Stimulated activated CD8-positive, alpha-beta memory T cell treated with anti-CD3 and anti-CD28 coated beads, Interleukin-12 subunit alpha, Interleukin-12 subunit beta, amount 100 ng/mL, for 4 hours (primary cell): Measurements from ENCODE around the gene SLC4A2.
A peak's percentile ranks its signal among the peaks of the same experiment; 100 is the strongest.

Experiments used
- DNase-seq: peaks from one replicate; pipeline ENCODE4 v3.0.0-alpha.2; 2020; ENCODE audit warnings: low read depth

The SLC4A2 gene

DNA sequence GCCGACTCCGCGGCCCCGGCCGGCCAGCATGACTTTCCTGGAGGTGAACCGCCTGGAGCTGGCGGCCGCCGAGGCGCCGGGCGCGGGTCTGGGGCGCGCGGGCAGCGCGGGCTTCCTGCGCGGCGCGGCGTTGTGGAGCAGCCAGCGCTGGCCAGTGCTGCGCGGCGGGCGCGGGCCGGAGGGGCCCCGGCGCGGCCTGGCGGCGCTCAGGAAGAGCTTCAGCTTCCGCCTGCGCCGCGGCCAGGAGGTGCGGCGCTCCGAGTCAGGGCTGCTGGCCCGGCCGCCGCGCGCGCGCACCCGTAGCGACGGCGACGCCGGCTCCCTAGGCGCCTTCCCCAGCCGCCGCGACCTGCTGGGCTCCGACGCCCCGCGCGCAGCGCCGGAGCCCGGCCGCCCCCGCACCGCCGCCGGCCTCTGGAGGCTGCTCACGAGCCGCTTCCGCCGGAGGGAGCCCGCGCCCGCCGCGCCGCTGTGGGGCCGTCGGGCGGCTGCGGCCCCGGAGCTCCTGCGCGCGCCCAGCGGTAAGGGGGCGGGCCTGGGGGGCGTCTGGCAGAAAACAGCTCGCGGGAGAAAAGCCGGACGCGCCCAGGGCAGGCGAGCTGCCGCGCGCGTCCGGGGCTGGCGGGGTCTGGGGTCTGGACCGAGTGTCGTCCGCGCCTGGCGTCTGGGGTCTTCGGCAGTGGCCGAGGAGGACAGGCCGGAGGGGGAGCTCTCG lies 55.9 kb downstream of the SLC4A2 start:
- DNase-seq, result no peak

DNA sequence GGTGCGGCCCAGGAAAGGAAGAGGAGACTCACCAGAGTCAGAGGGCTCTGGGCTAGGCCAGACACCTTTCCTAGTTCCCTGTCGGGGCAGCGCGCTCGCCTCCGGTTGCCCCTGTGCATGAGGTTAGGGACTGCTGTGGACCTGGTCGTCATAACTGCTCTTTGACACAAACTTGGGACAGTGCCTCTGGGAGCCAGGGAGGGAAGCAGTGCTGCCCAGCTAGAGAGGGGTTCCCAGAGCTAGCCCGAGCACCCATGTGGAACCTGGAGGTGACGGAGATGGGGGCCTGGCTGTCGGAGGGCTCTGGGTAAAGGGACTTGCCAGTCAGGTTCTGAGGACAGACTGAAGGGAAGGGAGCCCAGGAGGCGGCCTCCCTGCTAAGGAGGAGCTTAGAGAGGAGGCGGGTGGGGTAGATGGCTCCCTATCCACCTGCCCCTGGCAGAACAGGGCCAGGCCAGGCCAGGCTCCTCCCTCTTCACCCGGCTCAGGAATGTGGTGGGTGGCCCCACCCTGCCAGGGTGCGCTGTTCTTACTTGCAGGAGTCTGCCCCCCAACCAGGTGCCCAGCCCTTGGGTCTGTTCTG lies 56.5 kb downstream of the SLC4A2 start:
- no peak for DNase-seq

DNA sequence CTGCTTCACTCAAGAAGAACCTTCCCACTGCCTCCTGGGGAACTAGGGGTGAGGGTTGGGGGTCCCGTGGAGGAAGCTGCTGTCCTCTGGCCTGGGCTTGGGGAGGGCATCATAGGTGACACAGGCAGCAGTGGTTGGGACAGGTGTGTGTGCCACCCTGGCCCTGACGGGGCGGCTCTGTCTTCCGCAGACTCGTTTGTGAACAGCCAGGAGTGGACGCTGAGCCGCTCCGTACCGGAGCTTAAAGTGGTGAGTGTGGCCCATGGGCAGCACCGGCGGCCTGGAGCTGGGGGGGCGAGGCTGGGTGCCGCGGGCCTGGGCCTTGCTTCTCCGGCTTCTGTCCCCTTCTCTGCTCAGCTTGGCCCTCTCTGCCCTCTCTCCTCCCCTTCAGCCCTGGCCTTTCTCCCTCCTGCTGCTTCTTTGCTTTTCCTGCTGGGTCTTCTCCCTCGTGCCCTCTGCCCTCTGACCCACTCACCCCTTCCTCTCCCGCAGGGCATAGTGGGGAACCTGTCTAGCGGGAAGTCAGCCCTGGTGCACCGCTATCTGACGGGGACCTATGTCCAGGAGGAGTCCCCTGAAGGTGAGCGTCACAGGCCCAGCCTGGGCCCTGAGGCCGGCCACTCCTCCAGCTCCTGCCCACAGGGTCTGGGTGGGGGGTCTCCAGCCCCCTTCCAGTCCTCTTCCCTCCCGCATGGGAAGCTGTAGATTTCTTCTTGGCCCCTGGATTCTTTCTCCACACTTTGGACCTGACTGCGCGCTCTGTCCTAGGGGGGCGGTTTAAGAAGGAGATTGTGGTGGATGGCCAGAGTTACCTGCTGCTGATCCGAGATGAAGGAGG lies 57.4 kb downstream of the SLC4A2 start:
- no peak for DNase-seq

DNA sequence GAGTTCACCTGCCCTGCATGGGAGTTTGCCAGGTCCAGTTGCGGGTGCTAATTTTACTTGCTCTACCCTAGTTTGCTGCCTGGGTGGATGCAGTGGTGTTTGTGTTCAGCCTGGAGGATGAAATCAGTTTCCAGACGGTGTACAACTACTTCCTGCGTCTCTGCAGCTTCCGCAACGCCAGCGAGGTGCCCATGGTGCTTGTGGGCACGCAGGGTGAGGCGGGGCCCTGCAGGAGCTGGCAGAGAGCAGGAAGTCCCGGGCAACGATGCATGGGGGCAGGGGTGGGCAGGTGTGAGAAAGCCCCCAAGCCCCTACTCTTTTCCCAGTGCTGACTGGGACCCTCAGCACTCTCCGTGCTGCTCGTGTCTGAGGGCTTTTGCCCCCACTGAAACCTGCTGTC lies 58.2 kb downstream of the SLC4A2 start:
- no peak for DNase-seq

DNA sequence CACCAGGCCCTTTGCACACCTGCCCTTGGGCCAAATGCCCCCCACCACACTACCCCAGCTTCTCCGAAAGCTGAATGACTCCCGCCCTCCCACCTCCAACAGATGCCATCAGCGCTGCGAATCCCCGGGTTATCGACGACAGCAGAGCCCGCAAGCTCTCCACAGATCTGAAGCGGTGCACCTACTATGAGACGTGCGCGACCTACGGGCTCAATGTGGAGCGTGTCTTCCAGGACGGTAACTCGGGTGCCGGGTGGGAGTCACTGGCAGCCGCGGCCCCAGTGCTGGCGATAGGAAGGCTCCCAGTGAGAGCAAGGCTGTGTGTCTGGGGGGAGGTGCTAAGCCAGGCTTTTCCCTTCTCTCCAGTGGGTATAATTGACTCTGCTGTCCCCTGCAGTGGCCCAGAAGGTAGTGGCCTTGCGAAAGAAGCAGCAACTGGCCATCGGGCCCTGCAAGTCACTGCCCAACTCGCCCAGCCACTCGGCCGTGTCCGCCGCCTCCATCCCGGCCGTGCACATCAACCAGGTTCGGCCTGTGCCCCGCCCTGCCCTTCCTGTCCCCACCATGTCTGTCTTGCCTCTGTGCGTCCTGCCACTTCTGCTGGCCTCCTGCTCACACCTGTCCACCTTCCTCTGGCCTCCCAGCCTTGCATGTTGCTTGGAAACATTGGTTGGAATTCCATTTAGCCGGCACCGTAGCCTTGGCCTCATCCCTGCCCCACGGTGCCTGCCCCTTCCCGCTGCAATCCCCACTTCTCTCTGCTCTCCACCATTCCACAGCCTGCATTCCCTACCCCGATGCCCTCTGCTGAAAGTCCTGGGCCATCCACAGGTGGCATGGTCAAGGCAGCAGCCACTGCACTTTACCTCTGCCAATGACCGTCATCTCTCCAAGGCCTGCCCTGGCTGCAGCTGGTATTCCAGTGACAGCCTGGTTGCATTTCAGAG lies 59.0 kb downstream of the SLC4A2 start:
- DNase-seq, result no peak

DNA sequence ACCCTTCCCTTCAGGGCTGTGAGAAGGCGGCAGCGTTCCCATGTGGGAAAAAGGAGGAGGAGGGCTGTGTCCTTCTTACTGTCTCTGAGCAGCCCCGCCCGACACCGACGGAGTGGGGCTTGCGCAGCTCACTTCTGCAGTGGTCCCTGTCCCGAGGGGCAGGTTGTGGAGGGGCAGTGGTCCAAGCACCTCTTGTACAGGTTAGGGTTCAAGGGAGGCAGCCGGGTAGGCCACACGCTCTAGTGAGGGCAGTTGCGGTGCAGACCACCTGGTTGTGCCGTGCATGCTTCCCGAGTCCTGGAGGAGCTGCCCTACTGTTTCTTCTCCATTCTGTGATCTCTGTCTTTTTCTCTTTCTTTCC lies 59.6 kb downstream of the SLC4A2 start:
- no peak for DNase-seq

DNA sequence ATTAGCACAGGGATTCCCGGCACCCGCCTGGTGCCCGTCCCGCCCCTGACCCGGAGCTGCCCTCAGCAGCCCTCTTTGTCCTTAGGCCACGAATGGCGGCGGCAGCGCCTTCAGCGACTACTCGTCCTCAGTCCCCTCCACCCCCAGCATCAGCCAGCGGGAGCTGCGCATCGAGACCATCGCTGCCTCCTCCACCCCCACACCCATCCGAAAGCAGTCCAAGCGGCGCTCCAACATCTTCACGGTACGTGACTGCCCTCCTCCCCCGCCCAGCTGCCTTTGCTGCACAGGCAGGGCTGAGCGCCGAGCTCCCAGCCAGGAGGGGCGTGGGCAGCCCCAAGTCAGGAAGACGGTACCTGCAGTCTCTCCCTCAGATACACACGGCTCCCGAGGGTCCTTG lies 60.5 kb downstream of the SLC4A2 start:
- DNase-seq, result no peak

DNA sequence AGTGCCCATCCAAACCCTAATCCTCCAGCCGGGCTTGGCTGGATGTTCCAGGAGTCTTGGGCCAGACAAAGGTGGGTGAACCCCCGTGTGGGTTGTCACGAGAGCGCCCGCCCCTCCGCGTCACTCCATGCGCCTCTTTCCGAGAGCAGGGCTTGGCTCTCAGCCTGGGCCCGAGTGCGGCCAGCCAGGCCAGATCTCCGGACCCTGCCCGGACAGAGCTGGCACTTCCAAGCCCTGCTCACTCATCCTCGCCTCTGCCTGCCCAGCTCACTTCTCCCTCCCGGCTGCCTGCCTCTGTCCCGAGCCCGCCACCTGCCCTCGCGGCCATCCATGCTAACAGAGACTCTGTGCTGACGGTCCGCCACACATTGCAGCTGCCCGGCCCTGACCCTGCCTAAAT lies 61.5 kb downstream of the SLC4A2 start:
- no peak for DNase-seq

DNA sequence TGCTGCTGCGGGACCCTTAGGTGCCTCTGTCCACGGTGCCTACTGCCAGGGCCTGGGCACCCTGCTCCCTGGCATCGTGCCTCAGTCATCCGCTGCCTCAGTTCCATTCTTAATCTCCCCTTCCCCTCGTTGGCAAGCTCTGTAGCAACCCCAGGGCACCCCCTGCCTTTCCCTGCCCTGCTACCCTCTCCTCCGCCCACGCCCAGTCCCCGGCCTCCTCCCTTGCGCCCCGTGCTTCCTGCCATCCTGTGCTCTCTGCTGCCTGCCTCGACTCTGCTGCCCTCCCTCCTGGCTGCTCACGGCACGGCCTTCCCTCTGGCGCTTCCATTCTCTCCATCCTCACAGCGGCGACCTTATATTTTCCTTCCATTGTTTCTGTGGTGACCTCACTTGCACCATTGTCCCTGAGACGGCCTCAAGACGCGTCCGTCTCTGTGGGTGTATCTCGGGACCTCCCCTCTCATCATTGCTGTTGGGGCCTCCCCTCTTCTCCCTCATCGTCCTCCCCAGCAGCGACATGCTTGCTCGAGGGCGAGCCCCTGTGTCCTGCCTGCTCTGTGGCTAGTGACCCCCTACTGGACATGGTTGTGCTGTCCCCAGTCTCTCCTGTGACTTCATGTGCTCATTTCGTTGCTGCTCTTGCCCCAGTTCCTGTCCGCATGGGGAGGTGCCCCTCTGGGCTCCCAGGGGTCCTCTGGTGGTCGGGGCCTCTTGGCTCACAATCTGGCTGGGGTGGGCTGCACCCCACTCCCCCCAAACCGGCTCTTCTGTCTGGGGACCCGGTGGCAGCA lies 62.2 kb downstream of the SLC4A2 start:
- DNase-seq, result no peak

DNA sequence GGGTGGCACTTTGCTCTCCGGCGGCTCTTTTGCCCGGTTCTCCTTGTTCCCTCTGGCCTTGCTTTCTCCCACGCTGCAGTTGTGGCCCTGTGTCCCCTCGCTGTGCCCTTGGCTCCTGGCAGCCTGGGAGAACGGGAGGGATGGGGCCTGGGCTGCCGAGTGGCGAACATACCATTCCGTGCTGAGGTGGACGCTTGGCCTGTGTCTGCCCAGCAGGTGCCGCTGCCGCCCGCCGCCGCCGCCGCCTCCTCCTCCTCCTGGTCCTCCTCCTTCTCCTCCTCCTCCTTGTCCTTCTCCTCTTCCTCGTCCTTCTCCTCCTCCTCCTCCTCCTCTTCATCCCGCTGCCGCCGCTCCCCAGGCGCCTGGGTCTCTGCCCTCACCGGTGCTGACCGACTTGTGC lies 62.9 kb downstream of the SLC4A2 start:
- DNase-seq, result no peak

DNA sequence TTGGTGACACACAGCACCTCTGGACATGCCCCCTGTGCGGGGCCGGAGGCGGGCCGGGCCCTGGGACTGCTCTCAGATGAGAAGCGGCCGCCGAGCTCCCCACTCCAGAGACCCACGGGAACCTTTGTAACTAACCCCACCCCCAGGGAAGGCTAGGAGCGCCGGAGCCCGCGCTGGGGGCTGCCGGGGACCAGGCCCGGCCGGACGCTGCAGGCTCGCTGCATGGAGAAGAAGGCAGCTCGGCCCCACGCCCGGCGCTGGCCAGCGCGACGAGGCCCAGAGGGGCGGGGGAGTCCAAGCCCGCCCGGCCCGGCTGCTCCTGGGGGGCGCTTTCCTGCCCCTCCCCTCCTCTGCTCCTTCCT lies 63.4 kb downstream of the SLC4A2 start:
- DNase-seq, result no peak

DNA sequence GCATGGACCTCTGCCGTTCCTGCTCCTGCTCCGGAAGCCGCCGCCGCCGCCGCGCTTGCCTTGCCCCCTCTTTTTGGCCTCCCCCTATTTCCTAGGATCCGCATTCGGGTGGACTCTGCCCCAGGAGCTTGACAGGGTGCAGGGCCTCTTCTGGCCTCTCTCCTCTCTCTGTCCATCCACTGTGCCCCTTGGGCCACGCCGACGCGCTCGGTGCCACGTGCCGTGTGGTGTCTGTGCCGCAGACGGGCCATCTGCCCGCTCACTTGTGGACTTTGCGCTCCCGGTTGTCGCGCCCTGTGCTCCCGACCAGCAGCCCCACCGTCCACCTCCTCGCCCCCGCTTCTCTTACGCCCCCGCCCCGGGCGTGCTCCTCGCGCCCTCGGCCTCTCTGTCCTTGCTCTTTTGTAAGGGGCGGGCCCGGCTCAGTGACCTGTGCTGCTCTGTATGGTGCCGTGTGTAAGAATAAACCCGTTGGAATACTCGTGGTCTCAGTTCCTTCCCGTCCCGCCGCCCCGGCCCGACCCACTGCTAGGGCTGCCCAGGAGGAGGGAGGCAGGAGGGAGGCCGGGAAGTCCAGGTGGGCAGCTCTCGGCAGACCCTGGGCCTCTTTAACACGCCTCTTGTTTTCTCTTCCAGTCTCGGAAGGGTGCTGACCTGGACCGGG lies 63.9 kb downstream of the SLC4A2 start:
- DNase-seq, result no peak

DNA sequence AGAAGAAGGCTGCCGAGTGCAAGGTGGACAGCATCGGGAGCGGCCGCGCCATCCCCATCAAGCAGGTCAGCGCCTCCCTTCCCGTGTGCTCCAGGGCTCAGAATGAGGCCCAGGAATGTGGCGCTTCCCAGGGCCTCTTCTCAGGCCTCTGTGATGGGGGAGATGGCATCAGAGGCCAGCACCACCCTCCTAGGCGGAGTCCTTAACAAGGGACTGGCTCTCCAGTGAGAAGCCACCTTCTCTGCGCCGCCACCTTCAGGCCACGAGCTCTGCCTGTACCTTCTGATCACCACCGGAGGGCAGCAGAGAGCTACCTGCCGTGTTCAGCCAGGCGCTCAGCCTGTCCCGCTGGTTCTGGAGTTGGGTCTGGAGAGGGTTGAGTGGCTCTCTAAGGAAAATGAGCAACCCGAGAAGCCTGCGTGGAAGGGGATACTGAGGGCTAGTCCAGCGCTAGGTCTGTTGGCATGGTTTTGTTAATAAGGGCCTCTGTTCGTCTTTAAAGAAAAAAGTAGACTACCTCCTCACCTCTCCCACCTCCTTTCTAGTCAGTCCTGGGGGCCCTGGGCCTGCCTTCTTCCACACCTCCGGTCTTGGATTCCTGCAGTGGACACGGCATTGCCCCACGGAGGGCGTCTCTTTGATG lies 64.6 kb downstream of the SLC4A2 start:
- DNase-seq, result peak; percentile 57

DNA sequence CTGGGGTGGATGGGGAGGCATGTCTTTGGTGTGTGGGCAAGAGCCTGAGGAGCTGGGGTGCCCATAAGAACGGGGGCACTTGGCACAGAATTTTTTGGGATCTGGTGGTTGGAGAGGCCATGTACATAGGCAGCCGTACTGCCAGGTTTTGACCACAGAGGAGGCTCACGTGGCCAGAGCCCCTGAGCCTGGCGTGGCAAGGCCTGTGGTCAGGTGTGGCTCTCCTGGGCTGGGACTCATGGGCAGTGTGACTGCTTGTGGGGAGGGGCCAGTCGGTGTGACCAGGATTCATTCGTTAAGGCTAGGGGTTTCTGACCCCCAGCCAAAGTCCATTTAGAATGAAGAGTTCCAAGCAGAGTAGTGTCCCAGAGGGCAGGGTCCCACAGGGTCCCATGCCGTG lies 65.1 kb downstream of the SLC4A2 start:
- DNase-seq, result no peak

DNA sequence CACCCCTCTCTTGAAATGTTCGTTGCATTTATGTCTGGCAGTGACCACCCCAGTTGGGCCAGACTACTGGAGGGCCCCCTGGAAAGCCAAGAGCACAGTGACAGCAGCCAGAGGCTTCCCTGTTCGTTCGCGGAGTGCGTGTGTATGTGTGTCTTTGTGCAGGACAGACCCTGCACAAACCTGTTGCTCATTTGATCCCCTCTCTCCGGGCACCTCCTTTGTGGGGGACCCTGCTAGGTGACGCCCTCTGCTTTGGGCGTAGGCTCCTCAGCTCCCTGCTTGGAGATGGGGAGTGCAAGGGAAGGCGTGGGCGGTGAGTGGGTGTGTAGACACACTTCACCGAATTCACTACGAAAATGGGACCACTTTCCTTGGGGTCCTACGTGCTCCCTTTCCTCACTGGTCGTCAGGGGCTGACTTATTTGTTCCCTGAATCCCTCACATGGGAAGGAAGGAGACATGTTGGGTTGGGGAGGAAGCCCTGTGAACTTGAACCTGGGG lies 65.6 kb downstream of the SLC4A2 start:
- no peak for DNase-seq

DNA sequence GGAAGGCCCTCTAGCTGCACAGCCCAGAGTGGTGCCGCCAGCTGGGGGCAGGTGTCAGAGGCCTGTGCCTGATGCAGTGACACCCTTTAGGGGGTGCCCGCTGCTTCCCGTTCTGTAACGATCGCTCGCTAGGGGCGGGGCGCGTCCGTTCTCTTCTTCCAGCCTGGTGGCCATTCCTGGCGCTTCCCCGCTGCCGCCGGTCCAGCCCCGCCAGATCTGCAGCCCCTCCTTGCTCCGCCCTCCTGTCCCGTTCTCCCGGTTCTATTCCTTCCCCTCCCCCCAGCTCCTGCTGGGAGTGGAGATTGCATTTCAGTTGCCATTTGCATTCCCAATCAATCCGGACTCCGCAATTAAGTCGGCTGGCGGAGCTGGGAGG lies 66.1 kb downstream of the SLC4A2 start:
- DNase-seq, result no peak

DNA sequence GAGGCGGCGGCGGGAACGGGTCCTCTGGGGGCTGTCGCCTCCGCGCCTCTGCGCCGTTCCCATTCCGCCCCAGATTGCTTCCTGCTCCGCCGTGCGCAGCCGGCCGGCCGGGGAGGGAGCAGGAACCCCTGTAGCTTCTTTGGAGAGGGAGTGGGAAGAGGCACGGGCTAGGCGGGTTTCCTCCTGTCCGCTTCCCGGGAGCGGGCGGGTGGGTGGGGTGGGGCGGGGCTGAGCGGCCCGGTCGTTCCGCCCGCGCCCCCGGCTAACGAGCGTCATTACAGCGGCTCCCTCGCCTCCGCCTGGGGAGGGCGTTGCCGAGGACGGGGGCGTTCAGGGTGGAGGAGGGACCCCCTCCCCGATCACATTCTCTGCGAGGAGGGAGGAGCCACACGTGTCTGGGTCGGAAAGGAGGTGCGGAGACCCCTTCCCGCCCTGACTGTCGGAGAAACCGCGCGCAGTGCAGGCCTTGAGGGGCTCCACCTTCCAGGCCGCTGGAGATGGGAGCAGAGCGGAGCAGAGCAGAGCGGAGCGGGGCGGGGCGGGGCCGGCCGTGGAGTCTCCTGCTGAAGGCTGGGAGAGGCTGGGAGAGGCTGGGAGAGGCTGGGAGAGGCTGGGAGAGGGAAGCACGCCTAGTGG lies 66.6 kb downstream of the SLC4A2 start:
- DNase-seq, result no peak
